H1 (cell line): Measurements from ENCODE around the gene STX19. TPM values are rescaled to one million over a fixed set of nuclear protein-coding genes. Genes with fewer than 3 reads are reported as not detected.

Experiments
- EZH2 ChIP-seq: fragments of 200-600 bp; sonication (generic); IDR thresholded peaks from 2 replicates; pipeline ENCODE4 v1.7.1; 2012; ENCODE audit warnings: low read depth, mild to moderate bottlenecking, moderate library complexity, low read length, inconsistent platforms; ENCODE audit not compliant: severe bottlenecking
- HDAC2 ChIP-seq, 2 experiments: fragments of 300-600 bp in 1 of 2; sonication (generic) in 1 of 2; IDR thresholded peaks; 2 replicates each; pipeline ENCODE4 v1.6.1; 2011 to 2012; ENCODE audit warnings: low read depth in 2 of 2, low read length in 2 of 2, mild to moderate bottlenecking in 2 of 2, moderate library complexity in 2 of 2, borderline replicate concordance in 1 of 2, inconsistent platforms in 1 of 2
- KDM1A ChIP-seq: fragments of 200-600, 300-600 bp; sonication (generic); IDR thresholded peaks from 2 replicates; pipeline ENCODE4 v1.7.1; 2016; ENCODE audit warnings: mild to moderate bottlenecking, low read length, borderline replicate concordance
- PHF8 ChIP-seq: fragments of 200-600 bp; sonication (generic); conservative IDR thresholded peaks from 2 replicates; pipeline ENCODE4 v1.7.1; 2012; ENCODE audit warnings: low read depth, mild to moderate bottlenecking, inconsistent platforms, low read length, moderate library complexity
- POLR2A ChIP-seq, 2 experiments: IDR thresholded peaks; 1 replicate in 1 of 2; 2 replicates in 1 of 2; pipeline ENCODE4 v1.6.1; 2011; ENCODE audit warnings: low read depth in 2 of 2, low read length in 2 of 2, mild to moderate bottlenecking in 2 of 2; ENCODE audit errors: control extremely low read depth in 1 of 2
- SRF ChIP-seq: IDR thresholded peaks from 2 replicates; pipeline ENCODE4 v1.6.1; 2011; ENCODE audit warnings: mild to moderate bottlenecking, low read depth, low read length, moderate library complexity
- polyA plus RNA-seq, 7 experiments: library from polyadenylated mRNA; depleted of rRNA in 3 of 7; stranded (reverse) in 5 of 7; unstranded in 2 of 7; fragments of >200 nt in 5 of 7; fragments of 200-250 nt in 2 of 7; gene quantifications; 1 replicate in 5 of 7; 2 replicates in 1 of 7; 4 replicates in 1 of 7; pipeline versions ENCODE4 v1.2.1 to v1.2.3, GENCODE V29; 2011 to 2013; ENCODE audit warnings: missing spikeins in 2 of 7, mixed read lengths in 2 of 7
- total RNA-seq: library from RNA; stranded (reverse); fragmentation: NEBNext Ultra II Directional; extraction: Animal tissue kit (Norgen Biotek cat#: 25700); gene quantifications from 2 replicates; pipeline ENCODE4 v1.2.1, GENCODE V29; 2021
- TF ChIP-seq, protein P1 (sequence below), 3 experiments: IDR thresholded peaks; 1 replicate in 2 of 3; 2 replicates in 1 of 3; pipeline versions ENCODE4 v1.5.1 to v1.6.1; 2011; ENCODE audit warnings: low read length in 3 of 3, mild to moderate bottlenecking in 3 of 3, inconsistent platforms in 2 of 3, low read depth in 1 of 3, moderate library complexity in 1 of 3; ENCODE audit not compliant: insufficient read depth in 1 of 3; ENCODE audit errors: control extremely low read depth in 1 of 3

Gene STX19
- total and polyA plus RNA-seq, 2 of the 8 experiments (the other 6 are each of a cell fraction or from before 2014, with no cell fraction given), result not detected

DNA sequence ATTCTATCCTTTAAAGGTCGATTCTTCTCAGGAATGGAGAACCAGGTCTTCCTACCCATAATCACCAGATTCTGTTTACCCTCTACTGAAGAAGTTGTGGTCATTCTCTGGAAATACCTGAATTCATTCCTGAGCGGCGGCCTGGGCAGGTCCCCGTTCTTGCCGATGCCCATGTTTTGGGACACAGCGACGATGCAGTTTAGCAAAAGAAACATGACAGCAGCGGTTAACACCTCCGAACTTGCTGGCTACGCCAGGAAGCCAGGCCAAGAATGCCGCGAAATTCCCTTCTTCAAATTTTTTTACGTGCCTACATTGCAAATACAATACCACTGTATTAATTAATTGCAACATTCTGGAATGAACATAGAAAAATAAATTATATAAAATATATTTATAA lies 32.9 kb upstream of the STX19 start (continued):
- TF ChIP-seq, protein P1, sequence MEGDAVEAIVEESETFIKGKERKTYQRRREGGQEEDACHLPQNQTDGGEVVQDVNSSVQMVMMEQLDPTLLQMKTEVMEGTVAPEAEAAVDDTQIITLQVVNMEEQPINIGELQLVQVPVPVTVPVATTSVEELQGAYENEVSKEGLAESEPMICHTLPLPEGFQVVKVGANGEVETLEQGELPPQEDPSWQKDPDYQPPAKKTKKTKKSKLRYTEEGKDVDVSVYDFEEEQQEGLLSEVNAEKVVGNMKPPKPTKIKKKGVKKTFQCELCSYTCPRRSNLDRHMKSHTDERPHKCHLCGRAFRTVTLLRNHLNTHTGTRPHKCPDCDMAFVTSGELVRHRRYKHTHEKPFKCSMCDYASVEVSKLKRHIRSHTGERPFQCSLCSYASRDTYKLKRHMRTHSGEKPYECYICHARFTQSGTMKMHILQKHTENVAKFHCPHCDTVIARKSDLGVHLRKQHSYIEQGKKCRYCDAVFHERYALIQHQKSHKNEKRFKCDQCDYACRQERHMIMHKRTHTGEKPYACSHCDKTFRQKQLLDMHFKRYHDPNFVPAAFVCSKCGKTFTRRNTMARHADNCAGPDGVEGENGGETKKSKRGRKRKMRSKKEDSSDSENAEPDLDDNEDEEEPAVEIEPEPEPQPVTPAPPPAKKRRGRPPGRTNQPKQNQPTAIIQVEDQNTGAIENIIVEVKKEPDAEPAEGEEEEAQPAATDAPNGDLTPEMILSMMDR (IDR thresholded peaks at IDR 0.05; ENCODE audit: control extremely low read depth in 1 of 3, insufficient read depth in 1 of 3, low read depth in 1 of 3, low read length in 3 of 3), result no peak
- TF ChIP-seq KDM1A (no peak), SRF (no peak), EZH2 (no peak), POLR2A (IDR thresholded peaks at IDR 0.05; ENCODE audit: control extremely low read depth in 1 of 2, low read depth in 2 of 2, low read length in 2 of 2) (no peak), PHF8 (no peak), HDAC2 (IDR thresholded peaks at IDR 0.05; ENCODE audit: borderline replicate concordance in 1 of 2, low read depth in 2 of 2, low read length in 2 of 2) (no peak)
